Measurements from ENCODE around the gene ANTXR2. TPM values are rescaled to one million over a fixed set of nuclear protein-coding genes. Genes with fewer than 3 reads are reported as not detected.
A peak's percentile ranks its signal among the peaks of the same experiment; 100 is the strongest.

Gene ANTXR2
- total RNA-seq, 1 experiment from 2014 or later, result 7.7 TPM

DNA sequence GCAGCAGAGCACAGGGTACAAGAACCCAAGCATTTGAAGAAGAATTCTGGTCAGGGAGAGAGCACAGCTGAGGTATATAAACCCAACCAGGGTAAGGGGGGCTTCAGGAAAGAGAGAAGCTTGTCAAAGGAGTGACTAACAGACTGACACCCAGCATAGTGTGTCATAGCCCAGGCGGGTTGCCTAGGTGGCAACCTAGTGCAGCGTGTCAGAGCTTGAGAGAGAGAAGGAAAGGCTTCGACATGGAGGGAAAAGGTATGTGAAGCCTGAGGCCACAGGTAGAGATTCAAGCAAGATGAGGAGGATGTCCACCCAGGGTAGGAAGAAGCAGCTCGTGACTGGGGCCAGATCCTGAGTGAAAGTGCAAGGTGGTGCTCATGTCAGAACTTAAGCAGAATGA is 8.5 kb upstream of the ANTXR2 start:
- H3K36me3 ChIP-seq (replicated peaks; ENCODE audit: control insufficient read depth, insufficient read depth, low read length), result no peaks in the 10 kb centered on the region
- no peaks in the 10 kb centered on the region; the same call in 1 of the 2 replicates for H3K27me3 ChIP-seq (ENCODE audit: control insufficient read depth, insufficient read depth, low read length)
- H3K4me3 ChIP-seq (ENCODE audit: insufficient read depth, low read depth, low read length), result no peak overlapping the region
- no peak for DNase-seq

DNA sequence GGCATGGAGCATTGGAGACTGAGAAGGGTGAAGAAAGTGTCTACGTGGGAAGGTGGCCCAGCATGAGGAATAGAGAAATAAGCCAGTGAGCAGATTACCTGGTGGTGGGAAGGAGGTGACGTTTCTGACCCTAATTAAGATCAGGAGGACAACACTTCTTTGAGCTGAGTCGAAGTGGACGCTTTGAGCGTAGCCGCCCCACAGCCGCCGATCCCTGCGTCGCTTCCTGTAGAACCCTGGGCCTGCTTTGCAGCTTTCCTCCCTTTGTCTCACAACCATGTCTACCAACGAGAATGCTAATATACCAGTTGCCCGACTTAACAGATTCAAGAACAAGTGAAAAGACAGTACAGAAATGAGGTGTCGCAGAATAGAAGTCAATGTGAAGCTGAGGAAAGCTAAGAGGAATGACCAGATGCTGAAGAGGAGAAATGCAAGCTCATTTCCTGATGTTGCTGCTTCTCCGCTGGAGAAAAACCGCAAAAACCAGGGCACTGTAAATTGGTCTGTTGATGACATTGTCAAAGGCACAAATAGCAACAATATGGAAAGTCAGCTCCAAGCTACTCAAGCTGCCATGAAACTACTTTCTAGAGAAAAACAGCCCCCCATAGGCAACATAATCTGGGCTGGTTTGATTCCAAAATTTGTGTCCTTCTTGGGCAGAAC is 6.4 kb upstream of the ANTXR2 start:
- H3K36me3 ChIP-seq (replicated peaks; ENCODE audit: control insufficient read depth, insufficient read depth, low read length), result no peaks in the 10 kb centered on the region
- H3K27me3 ChIP-seq (ENCODE audit: control insufficient read depth, insufficient read depth, low read length), result no peaks in the 10 kb centered on the region
- H3K4me3 ChIP-seq (ENCODE audit: insufficient read depth, low read depth, low read length), result no peak overlapping the region
- DNase-seq, result no peak

DNA sequence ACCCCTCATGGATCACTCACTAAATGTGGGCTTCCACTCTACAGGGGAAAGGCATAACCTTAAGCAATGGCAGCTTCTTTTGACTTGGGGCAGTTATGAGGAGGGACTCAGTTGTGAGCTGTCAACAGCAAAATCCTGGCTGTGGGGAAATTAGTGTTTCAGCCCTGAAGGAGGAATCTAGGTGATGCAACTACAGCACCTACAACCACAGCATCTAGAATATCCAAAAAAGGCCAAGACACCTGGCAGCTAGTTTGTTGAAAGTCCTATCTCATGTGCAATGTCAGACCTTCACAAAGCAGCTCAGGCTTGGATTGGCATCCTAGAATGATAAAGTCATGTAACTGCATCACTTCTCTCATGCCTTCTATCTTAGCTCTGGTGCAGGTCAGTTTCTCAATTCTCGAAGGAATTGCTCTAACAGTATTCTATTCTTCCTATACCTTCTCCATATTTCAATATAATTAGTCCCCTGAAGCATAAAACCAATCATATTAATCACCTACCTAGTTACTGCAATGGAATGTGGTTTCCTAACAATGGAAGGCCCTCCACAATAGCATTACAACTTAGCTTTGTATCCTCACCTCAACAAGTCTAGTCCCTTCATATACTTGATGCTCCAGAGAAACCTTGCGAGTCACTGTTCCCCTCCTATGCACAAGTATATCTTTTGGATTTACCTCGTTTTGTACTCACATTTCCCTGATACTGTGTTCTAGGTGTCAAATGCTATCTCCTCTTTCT is 5.5 kb upstream of the ANTXR2 start:
- no peaks in the 10 kb centered on the region for H3K36me3 ChIP-seq (replicated peaks; ENCODE audit: control insufficient read depth, insufficient read depth, low read length)
- no peak overlapping the region for H3K4me3 ChIP-seq (ENCODE audit: insufficient read depth, low read depth, low read length)
- DNase-seq, result no peak
- H3K27me3 ChIP-seq (ENCODE audit: control insufficient read depth, insufficient read depth, low read length), result no peaks in the 10 kb centered on the region; the same call in 1 of the 2 replicates

DNA sequence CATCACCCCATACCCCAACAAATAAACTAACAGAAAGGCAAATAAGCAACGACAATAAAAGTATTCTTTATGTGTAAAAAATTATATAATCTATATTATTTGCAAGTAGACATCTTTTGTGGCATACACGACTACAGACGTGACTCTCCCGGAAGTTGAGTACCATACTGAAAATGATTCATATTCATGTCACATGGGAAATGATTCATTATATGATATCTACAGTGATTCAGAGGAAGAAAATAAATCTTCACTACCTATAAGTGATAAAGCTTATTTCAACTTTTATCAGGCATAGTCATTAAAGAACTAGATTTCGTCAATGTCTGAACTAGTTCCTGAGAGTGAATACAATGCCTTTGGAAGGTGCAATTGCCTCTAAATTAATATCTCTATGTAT is 4.6 kb upstream of the ANTXR2 start:
- DNase-seq, result no peak
- no peaks in the 10 kb centered on the region for H3K36me3 ChIP-seq (replicated peaks; ENCODE audit: control insufficient read depth, insufficient read depth, low read length)
- H3K27me3 ChIP-seq (ENCODE audit: control insufficient read depth, insufficient read depth, low read length), result no peaks in the 10 kb centered on the region; the same call in 1 of the 2 replicates
- no peak overlapping the region for H3K4me3 ChIP-seq (ENCODE audit: insufficient read depth, low read depth, low read length)

DNA sequence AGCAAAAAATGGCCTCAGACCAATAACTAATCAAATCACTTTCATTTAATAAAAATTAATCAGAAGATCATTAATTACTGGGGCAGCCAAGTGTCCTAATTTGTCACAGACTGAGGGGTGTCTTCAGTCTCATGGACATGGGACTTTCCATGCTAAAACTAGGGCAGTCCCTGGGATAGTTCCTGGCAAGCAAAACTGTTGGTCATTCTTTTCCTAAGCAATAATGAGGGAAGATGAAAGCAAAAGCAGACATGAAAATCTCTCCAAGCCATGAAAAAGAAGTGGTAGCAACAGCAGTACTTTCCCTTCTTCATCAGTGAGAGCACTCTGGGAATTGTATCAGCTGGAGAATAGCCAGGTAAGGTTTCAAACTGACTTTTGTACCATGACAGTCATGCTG is 3.7 kb upstream of the ANTXR2 start:
- Histone ChIP-seq H3K27me3 (ENCODE audit: control insufficient read depth, insufficient read depth, low read length) (no peaks in the 10 kb centered on the region; the same call in 1 of the 2 replicates), H3K36me3 (replicated peaks; ENCODE audit: control insufficient read depth, insufficient read depth, low read length) (no peaks in the 10 kb centered on the region), H3K4me3 (ENCODE audit: insufficient read depth, low read depth, low read length) (no peak overlapping the region)
- no peak for DNase-seq

- H3K4me3 ChIP-seq (ENCODE audit: insufficient read depth, low read depth, low read length), result no peak overlapping the region
- peaks cover 3% of the 10 kb centered on the region; the same call in 1 of the 2 replicates for H3K27me3 ChIP-seq (ENCODE audit: control insufficient read depth, insufficient read depth, low read length)
- DNase-seq, result no peak
- H3K36me3 ChIP-seq (replicated peaks; ENCODE audit: control insufficient read depth, insufficient read depth, low read length), result no peaks in the 10 kb centered on the region
Observed at GRCh38 chr4:80075995-80076675, 3.1 kb upstream of the ANTXR2 start.

DNA sequence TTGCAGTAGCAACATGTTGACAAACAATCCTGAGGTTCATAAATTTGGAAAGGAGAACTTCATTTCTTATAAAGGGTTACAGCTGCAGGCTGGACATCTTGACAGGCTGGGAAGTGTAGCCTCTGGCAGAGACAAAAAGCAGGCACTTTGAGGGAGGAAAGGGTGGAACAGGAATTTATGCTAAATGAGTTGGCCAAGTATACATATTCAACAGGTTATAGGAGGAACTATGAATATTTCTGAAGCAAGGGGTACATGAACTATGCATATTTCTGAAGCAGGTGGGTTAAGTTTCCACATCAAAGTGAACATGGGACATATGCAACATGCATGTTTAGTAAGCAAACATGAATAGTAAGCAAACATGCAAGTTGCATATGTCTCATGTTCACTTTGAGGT is 1.6 kb upstream of the ANTXR2 start:
- DNase-seq, result no peak
- no peak overlapping the region for H3K4me3 ChIP-seq (ENCODE audit: insufficient read depth, low read depth, low read length)
- no peaks in the 10 kb centered on the region for H3K36me3 ChIP-seq (replicated peaks; ENCODE audit: control insufficient read depth, insufficient read depth, low read length)
- H3K27me3 ChIP-seq (ENCODE audit: control insufficient read depth, insufficient read depth, low read length), result peaks cover 5% of the 10 kb centered on the region; the same call in 1 of the 2 replicates

- Histone ChIP-seq H3K36me3 (replicated peaks; ENCODE audit: control insufficient read depth, insufficient read depth, low read length) (no peaks in the 10 kb centered on the region), H3K27me3 (ENCODE audit: control insufficient read depth, insufficient read depth, low read length) (peaks cover 5% of the 10 kb centered on the region; the same call in 1 of the 2 replicates), H3K4me3 (ENCODE audit: insufficient read depth, low read depth, low read length) (no peak overlapping the region)
- DNase-seq, result no peak
Observed at GRCh38 chr4:80074069-80074468, 1.0 kb upstream of the ANTXR2 start.

DNA sequence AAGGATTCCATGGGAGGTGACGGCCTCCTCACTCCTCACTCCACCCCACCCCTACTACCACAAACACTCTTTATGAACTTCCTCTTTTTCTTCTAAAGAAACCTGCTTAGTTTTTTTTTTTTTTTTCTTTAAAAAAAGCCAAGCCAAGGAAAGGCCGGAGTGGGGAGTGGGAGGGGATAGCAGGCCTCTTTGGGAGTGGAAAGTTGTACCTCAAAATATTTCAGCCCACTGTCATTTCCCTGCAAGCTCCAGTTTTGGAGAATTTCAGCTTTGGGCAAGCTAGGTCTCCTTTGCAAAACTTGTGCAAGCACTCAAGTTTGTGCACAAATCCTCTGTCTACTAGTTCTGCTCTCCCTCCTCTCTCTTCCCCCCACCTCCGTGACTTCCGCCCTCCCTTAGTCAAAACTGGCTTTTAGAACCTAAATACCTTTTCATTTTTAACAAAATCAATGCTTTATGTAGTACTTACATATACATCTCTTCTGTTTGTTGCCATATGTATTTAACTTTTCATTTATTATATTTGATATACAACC is 512 bp upstream of the ANTXR2 start:
- peaks cover 5% of the 10 kb centered on the region; the same call in 1 of the 2 replicates for H3K27me3 ChIP-seq (ENCODE audit: control insufficient read depth, insufficient read depth, low read length)
- H3K36me3 ChIP-seq (replicated peaks; ENCODE audit: control insufficient read depth, insufficient read depth, low read length), result no peaks in the 10 kb centered on the region
- DNase-seq, result no peak
- peak overlapping the region; percentile 73 for H3K4me3 ChIP-seq (ENCODE audit: insufficient read depth, low read depth, low read length)

DNA sequence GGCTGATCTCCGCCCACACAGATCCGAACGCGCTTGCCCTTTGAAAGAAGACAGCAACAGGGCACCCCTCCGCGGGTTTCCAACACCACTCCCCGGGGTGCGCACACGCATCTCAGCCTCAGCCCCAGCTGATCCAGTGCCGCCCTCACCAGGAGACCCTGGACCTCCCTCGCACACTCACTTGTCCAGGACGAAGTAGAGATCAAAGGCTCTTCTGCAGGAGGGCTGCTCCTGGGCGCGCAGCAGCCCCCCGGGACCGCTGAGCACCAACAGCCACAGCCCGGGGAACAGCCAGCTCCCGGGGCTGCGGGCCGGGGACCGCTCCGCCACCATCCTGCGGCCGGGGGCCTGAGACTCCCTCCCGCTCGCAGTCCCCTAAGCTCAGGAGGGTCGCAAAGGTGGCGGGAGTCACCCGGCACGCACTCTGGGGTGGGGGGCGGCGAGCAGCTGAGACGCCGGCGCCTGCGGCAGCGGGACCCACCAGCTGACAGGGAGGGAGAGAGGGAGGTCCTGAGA is 743 bp downstream of the ANTXR2 start:
- DNase-seq, result no peak
- peak overlapping the region; percentile 73 for H3K4me3 ChIP-seq (ENCODE audit: insufficient read depth, low read depth, low read length)
- peaks cover 5% of the 10 kb centered on the region; the same call in 1 of the 2 replicates for H3K27me3 ChIP-seq (ENCODE audit: control insufficient read depth, insufficient read depth, low read length)
- no peaks in the 10 kb centered on the region for H3K36me3 ChIP-seq (replicated peaks; ENCODE audit: control insufficient read depth, insufficient read depth, low read length)

- Histone ChIP-seq H3K27me3 (ENCODE audit: control insufficient read depth, insufficient read depth, low read length) (peaks cover 5% of the 10 kb centered on the region; the same call in 1 of the 2 replicates), H3K4me3 (ENCODE audit: insufficient read depth, low read depth, low read length) (peak overlapping the region; percentile 73), H3K36me3 (replicated peaks; ENCODE audit: control insufficient read depth, insufficient read depth, low read length) (no peaks in the 10 kb centered on the region)
- DNase-seq, result peak; percentile 57
Observed at GRCh38 chr4:80071604-80072227, 1.3 kb downstream of the ANTXR2 start.

DNA sequence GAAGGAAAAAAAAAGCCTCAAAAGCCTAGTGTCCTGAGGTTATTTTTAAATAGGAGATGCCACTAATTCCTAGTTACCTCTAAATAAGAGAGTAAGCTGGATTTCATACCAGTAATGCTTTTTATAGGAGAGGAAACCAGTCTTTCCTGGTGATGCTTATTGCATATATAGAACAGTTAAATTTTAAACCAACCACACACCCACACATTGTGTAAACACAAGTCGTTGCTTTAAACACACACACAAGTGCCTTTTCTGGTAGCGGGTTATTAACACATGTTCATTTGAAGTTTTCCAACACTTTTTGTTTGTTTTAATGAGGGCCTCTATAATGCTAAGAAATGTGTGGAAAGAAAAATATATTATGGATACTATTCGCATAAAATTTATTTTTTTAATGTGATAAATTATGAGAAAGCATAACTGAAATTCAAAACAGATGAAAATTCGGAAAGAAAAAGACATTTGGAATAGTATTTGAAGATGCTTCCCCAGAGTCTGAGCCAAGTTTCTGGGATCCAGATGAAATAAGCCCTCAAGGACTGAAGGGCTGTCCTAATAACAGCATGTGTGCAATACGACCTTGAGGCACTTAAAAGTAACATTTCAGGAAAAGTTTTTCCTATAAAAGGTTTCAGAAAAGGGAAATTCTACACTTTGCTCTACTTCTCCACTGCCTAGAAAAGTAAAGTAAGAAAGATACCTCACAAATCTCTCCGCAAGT is 2.0 kb downstream of the ANTXR2 start:
- H3K36me3 ChIP-seq (replicated peaks; ENCODE audit: control insufficient read depth, insufficient read depth, low read length), result no peaks in the 10 kb centered on the region
- peaks cover 5% of the 10 kb centered on the region; the same call in 1 of the 2 replicates for H3K27me3 ChIP-seq (ENCODE audit: control insufficient read depth, insufficient read depth, low read length)
- DNase-seq, result no peak
- no peak overlapping the region; the same call in 1 of the 2 replicates for H3K4me3 ChIP-seq (ENCODE audit: insufficient read depth, low read depth, low read length)

DNA sequence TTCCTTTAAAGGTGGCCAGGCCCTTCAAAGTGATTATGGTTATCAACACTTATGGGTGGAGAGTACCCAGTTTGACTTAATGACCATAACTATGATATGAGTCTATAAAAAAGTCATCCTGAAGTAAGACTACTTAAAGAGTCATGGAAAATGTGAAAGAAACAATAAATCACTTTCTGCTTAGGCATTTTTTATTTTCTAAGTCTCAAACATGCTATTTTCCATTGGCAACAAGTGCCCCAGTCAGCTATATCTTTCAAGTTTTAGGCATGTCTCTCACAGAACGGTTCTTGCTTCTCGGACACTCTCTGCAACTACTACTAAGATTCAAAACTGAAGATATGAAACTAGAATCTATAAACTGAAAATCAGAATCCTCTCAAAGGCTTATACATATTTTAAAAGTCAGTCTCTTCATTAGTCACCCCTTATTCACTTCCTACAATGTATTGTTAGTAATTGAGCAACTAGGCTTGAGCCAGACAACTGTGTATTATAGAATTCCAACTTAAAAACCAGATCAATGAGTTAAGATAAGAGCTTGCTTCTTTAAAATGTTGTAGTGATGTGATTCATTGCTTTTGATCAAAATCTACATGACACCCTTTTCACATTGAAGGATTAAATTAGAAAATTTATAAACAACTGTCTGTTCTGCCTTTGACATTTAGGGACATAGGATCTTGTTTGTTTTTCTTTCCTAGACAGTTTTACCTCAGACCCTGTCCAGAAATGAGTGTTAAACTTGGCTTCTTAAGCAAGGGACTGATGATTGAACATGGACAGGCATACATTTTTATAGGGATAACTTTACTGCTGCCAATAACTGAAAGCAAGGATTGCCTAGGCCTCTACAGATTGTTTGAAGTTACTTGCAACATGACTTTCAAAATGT is 2.9 kb downstream of the ANTXR2 start:
- Histone ChIP-seq H3K36me3 (replicated peaks; ENCODE audit: control insufficient read depth, insufficient read depth, low read length) (no peaks in the 10 kb centered on the region), H3K4me3 (ENCODE audit: insufficient read depth, low read depth, low read length) (no peak overlapping the region), H3K27me3 (ENCODE audit: control insufficient read depth, insufficient read depth, low read length) (peaks cover 5% of the 10 kb centered on the region; the same call in 1 of the 2 replicates)
- DNase-seq, result no peak

Data from H7 (cell line).